Measurements from ENCODE around the gene AAK1. TPM values are rescaled to one million over a fixed set of nuclear protein-coding genes. Genes with fewer than 3 reads are reported as not detected.

AAK1 gene
- total and polyA plus RNA-seq, 2 donors (not counting 3 experiments of a cell fraction or from before 2014, with no cell fraction given): 31.0 to 127 TPM

DNA sequence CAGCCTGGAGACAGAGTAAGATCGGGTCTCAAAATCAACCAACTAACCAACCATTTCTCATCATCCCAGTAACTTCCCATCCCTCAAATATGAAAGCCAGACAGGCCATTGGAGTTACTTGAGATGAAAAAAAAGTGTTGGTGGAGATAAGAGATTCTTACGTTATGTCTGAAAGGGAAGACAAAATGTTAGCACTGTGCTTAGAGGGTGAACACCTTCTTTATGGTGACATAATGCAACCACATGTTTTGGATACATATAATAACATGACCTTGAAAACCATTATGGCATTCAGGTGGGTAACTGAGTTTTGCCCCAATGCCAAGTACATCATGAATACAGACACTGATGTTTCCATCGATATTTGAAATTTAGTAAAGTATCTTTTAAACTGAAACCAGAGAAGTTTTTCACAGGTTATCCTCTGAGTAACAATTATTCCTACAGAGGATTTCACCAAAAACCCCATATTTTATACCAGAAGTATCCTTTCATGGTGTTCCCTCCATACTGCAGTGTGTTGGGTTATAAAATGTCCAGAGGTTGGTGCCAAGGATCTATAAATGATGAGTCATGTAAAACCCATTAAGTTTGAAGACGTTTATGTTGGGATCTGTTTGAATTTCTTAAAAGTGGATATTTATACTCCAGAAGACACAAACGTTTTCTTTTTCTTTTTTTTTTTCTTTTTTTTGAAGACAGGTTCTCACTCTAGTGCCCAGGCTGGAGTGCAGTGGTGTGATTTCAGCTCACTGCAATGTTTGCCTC, 45.5 kb downstream of the AAK1 start:
- Histone ChIP-seq H3K9ac (replicated peaks; ENCODE audit: extremely low read depth, insufficient read depth, low read length) (no peak overlapping the region), H3K36me3 (ENCODE audit: control insufficient read depth in 2 of 2, extremely low read depth in 1 of 2, insufficient read depth in 2 of 2, low read length in 2 of 2) (no peaks in the 10 kb centered on the region), H3K9me3 (replicated peaks; ENCODE audit: control insufficient read depth, insufficient read depth, low read length) (no peaks in the 10 kb centered on the region), H2AFZ (ENCODE audit: low read depth, low read length) (no peak overlapping the region), H3K4me2 (ENCODE audit: insufficient read depth, low read length) (no peak overlapping the region), H3K79me2 (ENCODE audit: control insufficient read depth, insufficient read depth, low read length) (peaks cover 55% of the 10 kb centered on the region), H4K20me1 (replicated peaks; ENCODE audit: control insufficient read depth, extremely low read depth, insufficient read depth, low read length) (peaks cover 13% of the 10 kb centered on the region), H3K4me3 (replicated peaks in 1 of 3; ENCODE audit: insufficient read depth in 1 of 3, low read depth in 1 of 3, low read length in 3 of 3) (no peak overlapping the region), H3K4me1 (ENCODE audit: control insufficient read depth, extremely low read depth, insufficient read depth, low read length) (peaks cover 6% of the 10 kb centered on the region), H3K9me1 (replicated peaks; ENCODE audit: control insufficient read depth, extremely low read depth, insufficient read depth, low read length) (no peaks in the 10 kb centered on the region), H3K27me3 (ENCODE audit: control insufficient read depth in 2 of 2, insufficient read depth in 2 of 2, low read length in 2 of 2) (no peaks in the 10 kb centered on the region), H3K27ac (ENCODE audit: insufficient read depth, low read depth, low read length) (no peak overlapping the region)
- dilution Hi-C loops (cut with MboI; ENCODE audit: extremely low pct_ligation_motif_present, low sequenced_read_pairs): no loop called here
- ChIA-PET CTCF (no interaction called here), POLR2A (no interaction called here)
- TF ChIP-seq MYC (IDR thresholded peaks at IDR 0.05; ENCODE audit: low read depth, low read length) (no peak), FOS (IDR thresholded peaks at IDR 0.05; ENCODE audit: borderline replicate concordance, insufficient read depth, low read length) (no peak), CTCF (IDR thresholded peaks at IDR 0.05; ENCODE audit: extremely low read depth in 1 of 2, insufficient read depth in 1 of 2, low read depth in 1 of 2, low read length in 2 of 2) (no peak), JUN (IDR thresholded peaks at IDR 0.05; ENCODE audit: borderline replicate concordance, insufficient read depth, insufficient read length, low read depth) (no peak), EZH2 (IDR thresholded peaks at IDR 0.05; ENCODE audit: borderline replicate concordance, low read depth, low read length, severe bottlenecking) (no peak), GATA2 (IDR thresholded peaks at IDR 0.05; ENCODE audit: insufficient read depth, insufficient read length, low read depth, low read length) (no peak), POLR2A (IDR thresholded peaks at IDR 0.05; ENCODE audit: low read depth, low read length) (no peak), POLR2AphosphoS5 (IDR thresholded peaks at IDR 0.05; ENCODE audit: insufficient read depth, low read depth, low read length) (no peak)
- TF ChIP-seq, protein P1, sequence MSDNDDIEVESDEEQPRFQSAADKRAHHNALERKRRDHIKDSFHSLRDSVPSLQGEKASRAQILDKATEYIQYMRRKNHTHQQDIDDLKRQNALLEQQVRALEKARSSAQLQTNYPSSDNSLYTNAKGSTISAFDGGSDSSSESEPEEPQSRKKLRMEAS (IDR thresholded peaks at IDR 0.05; ENCODE audit: insufficient read depth, insufficient read length): no peak
- no peak for FAIRE-seq
- no TSS peak for BruUV-seq (replicated peaks)
- intact Hi-C loops (cut with micrococcal nuclease): no loop called here
- no peak for DNase-seq (ENCODE audit: low read depth, low spot score)

All from endothelial cell of umbilical vein (primary cell).